GM19463 (cell line): ENCODE measurements around the gene SLC39A12.
A peak's percentile ranks its signal among the peaks of the same experiment; 100 is the strongest.

ENCODE experiments used
- ATAC-seq: cut with Tn5 transposase; IDR thresholded peaks from one replicate; pipeline ENCODE4 v1.9.1; 2021; ENCODE audit warnings: mild to moderate bottlenecking, moderate library complexity; ENCODE audit not compliant: unreplicated experiment

The SLC39A12 gene

DNA sequence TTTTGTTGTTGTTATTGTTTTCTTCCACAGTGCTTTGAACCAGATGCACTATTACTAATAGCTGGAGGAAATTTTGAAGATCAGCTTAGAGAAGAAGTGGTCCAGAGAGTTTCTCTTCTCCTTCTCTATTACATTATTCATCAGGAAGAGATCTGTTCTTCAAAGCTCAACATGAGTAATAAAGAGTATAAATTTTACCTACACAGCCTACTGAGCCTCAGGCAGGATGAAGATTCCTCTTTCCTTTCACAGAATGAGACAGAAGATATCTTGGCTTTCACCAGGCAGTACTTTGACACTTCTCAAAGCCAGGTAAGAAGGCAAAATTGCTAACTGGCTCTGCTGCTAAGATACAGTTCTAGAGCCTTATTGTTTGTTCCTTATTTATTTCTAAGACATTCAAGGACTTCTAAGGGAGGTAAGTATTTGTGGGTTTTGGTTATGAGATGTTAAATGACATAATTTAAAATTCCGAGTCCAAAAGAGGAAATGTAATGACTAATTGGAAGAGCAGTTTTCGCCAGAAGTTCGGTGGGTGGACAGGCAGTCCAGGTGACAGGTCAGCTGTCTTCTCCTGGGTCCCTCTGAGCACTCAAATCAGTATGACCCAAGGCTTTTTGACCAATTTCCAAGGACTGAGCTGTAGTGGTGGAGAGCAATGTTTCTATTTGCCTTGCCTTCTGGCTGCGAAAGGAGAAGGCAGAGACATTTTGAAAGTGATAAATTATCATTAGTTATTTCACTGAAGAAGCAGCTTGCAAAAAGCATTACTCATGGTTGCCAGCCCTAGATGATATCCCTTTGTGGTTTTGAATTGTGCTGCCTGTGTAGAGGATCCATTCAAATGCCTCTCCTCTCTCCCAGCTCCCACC lies 10.1 kb downstream of the SLC39A12 start:
- no peak for ATAC-seq

DNA sequence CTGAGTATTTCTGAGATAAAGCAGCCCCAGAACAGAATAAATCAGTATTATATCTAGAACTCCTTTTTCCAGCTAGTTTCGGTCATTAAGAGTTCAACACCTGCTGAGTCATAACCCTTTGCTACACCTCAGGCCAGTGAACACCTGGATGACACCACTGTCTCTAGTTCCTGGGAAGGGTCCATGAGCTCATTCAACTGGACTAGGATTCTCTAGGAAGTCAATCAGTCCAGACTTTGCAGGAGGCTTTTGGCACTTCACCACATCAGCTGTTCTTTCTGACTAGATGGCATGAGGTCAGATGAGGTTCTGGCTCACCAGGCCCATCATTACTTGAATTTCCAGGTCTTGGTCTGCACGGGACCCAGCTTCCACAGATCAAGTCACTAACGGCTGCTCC lies 11.7 kb downstream of the SLC39A12 start:
- ATAC-seq: no peak

DNA sequence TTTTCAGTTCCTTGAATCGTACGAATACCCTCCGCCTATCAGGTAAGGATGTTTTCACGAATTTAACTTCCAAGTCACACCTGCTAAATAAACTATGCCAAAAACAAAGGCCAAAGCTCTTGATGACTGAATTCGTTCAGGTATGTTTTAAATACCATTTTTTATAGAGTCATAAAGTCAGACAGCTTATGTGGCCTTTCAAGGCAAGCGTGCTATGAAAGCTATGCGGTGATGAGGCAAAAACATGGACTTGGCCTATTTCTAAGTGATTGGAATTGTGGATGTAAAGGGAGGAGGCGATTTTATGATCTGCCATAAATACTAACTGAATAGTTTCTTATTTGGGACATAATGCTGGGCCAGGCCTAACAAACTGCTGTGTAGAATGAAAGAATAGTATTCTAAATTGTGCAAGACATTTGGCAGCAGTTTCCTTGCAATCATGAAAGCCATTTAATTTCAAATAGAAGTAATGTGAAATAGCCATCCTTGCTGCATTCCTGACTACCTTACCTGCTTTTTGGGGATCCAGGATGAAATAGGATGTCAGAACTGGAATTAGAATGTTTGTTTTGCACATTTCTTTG lies 14.0 kb downstream of the SLC39A12 start:
- ATAC-seq: no peak

DNA sequence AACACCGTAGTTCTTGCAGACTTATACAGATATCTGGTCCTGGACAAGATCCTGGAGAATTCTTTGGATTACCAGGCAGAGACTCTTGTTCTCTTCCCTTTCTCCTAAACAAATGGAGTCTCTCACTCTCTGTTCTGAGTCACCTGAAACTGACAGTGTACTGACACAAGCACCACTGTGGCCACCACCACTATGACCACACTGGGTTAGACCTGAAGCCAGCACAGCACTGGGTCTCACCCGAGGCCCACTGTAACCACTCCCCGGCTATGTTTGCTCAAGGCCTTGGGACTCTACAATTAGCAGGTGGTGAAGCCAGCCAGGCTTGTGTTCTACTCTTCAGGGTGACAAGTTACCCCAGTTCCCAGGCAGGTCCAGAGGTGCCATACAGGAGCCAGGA lies 22.8 kb downstream of the SLC39A12 start:
- no peak for ATAC-seq

DNA sequence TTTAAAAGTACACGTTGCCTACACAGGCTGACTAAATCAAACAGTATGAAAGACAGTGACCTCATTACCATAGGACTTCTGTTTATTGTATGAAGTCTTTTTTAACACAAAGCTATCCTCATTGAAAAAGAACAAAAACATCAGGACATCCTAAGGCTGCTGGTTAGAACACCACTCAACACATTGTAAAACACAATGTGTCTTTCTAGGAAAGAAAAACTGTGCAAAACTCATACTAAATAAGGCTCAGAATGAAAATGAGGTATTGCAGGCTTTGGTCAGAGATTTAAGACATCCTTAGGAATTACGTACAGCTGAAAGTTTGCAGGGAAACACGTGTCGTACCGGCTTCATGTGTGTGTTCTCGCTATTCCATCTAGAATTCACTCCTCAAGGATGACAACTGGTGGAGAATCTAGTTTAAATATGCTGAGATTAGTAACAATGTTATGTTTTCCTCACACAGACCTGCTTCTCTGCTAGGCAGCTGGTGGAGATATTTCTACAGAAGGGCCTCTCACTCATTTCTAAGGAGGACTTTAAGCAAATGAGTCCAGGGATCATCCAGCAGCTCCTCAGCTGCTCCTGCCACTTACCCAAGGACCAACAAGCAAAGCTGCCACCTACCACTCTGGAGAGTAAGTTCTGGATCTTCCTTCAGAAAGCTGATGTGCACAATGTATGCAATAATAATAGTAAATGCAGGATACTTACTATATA lies 29.3 kb downstream of the SLC39A12 start:
- ATAC-seq: no peak

DNA sequence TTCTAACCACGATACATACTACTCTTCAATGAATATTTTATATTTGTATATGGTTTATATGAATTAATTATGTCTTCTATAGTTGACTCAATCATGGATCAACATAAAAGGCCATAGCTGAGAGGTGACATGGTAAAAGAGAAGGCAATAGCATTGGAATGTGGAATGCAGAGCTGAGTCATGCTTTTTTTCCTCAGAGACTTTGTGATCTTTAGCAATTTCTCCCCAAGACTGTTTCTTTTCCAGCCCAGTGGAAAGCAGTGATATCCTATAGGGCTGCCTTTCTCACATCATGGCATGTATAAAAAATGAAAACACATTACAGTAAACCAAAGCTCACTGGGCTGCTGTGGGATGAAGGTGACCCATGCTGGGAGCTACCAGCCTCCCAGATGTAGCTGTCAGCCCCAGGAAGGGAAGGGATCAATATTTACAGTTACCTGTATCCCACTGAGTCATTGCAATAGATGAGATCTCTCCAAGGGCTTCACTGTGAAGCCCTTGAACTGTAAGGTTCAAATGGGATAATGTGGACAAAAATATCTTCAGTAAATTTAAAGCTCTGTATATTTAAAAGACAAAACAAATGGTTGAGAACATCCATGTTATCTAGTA lies 30.2 kb downstream of the SLC39A12 start:
- ATAC-seq: no peak

DNA sequence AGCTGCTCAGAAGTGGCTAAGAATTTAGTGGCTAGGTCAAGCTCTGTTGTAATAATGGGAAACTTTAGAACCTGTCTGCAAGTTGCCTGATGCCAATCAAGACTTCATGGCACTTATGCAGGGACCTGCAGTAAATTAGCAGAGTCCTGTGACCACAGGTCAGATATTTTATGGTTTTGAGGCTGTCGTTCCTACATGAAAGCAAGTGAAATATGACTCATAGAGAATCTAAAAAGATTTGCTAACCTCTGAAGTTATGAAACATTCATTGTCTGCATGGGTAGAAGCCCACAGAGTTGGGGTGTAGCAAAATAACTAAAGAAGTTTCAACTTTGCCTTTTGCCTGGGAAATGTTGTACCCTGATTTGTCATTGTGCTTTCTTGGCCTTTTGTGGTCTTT lies 32.3 kb downstream of the SLC39A12 start:
- peak; percentile 85 for ATAC-seq

DNA sequence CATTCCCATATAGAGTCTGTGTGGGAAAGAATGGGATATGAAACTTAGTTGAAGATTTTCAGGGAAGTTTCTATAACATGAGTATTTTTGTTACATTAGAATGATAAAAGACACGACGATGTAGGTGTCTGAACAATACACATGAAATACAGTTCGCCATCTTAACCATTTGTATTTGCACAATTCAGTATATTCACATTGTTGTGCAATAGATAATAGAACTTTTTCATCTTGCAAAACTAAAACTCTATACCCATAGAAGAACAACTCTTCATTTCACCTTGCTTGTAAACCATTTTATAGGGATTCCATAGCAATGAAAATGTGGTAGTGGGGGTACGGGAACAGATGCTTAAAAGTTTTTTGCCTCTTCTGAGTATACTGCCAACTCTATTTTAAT lies 32.8 kb downstream of the SLC39A12 start:
- no peak for ATAC-seq

DNA sequence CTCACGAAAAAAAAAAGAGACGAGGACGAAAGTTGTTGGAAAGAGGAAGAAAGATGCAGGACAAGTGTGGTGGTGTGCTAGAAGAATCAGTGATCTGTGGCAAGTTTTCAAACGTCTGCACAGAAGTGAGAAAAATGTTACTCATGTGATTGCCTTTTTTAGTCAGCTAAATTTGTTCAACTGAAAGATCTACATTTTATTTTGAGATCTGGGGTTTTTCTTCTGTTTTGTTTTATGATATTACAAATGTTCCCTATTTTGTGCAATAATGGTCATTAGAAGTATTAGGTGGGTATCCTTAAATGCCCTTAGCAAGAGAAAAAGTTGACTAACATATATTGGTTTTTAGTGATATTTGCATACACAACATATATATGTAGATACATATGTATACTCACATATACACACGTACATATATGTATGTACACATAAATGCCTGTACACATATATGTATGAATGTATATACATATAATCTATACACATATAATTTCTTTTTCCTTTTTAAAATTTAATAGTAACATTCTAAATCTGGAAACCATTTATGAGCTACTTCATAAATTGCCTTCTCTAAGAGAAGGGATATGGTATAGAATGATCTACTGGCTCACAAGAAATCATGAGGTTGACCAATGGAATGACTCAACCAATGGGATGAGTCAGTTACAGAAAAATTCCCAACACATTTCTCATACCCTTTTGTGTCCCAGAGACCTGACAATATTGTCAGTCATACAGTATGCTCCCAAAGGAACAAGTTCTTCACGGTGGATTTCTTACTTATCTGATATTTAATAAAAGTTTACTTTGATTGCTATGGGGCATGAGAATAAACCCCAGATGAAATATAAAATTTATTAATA lies 38.4 kb downstream of the SLC39A12 start:
- peak; percentile 84 for ATAC-seq

DNA sequence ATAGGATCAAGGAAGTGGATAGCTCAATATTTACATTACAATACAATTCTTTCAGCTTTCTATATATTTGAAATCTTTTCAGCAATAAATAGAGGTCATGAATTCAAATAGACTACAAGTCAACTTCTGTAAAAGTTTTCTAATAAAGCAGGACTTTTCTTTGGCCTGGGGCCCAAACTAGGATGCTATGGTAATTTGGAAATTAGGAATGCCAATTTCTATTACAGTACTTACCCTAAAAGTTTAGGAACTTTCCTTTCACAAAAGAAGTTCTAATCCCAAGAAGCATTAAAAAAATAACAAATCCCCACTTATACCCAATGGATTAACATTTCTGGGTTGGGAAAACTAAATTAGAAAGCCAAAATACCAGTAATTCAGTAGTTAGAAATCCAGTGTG lies 40.5 kb downstream of the SLC39A12 start:
- ATAC-seq: no peak

DNA sequence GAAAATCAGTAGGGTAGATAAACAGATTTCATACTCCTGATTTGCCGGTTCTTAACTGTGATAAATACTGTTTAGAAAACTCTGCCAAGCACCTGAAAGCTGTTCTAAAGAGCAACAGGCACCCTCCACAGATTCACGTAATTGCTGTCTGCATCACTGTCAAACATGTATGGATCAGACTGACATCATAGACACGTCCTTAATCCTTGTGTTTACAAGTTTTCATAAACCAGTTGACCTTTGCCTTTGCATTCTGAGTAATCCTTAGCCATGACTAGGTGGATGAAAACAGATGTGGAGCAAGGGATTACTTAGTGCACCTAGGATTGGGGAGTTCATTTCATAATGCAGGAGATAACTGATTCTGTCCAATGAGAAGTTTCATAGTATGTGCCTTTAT lies 41.6 kb downstream of the SLC39A12 start:
- ATAC-seq: no peak

DNA sequence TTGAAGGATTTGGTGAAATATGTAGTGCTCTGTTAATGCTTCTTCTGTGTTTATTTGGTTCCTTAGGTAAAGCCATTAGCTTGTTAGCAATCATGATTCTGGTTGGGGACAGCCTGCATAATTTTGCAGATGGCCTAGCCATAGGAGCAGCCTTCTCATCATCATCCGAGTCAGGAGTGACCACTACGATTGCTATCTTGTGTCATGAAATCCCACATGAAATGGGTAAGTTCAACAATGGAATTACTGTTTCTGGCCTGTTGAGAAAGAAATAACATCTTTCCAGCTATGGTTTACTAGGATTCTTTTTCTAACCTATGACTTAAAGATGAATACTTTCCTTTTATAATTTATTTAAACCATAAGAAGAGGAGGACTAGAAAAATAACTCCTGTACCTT lies 48.9 kb downstream of the SLC39A12 start:
- no peak for ATAC-seq

DNA sequence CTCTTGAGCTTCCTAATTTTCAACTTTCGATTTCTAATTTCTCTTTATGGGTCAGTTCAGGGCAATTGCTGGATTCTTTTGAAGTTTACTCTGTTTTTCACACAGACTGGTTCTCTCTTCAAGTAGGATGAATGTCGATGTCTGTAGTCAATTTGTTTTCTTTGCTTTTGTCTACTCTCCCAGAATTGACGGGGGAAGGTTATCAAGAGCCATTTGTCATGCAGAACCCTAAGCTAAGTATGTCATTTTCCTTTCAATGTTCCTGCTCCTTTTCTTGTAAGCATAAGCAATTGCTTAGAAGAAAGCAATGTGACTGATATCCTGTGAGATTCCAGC lies 53.7 kb downstream of the SLC39A12 start:
- no peak for ATAC-seq

DNA sequence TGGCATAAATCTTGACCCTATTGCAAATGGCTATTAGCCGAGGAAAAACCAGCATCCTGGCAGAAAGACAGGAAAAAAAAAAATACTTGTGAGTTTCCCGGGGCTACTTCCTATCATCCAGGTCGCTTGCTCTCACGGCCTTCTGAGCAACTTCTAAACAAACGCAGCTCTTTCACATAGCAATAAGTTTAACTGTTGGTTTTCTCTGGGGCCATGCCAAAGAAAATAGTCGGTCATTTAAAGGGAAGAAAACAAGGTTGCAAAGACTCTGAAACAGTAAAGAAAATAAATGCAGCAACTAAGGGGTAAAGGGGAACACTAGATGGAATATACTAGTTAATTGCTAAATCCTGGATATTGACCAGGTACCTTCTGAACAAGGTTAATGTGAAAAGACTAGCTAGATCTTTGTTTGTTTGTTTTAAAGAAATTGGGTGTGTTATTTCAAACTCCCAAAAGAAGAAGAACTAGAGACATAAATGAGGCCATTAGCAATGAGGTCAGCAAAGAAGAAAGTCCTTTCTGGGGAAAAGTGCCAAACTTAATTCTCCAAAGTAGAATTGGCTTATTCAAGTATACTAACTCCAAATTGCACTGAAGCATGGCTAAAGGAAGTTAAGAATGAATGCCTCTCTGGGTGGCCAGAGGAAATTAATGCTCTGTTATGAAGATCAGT lies 54.2 kb downstream of the SLC39A12 start:
- no peak for ATAC-seq

DNA sequence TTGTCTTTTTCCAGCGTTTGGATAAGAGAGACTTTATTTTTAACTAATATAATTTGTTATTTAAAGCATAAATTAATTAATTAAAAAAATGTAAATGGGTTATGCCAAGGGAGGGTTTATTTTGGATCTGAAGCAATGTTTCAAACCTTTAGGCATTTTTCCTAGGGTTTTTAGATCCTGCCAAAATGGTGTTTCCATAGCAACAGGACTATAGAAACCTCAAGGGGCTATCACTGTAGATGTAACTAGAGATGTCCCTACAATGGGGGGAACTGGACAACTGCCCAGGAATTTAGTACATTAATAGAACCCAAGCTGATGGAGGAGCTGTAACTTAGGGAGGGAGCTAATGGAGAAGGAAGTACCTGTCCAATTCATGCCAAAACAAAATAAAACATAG lies 57.3 kb downstream of the SLC39A12 start:
- no peak for ATAC-seq

DNA sequence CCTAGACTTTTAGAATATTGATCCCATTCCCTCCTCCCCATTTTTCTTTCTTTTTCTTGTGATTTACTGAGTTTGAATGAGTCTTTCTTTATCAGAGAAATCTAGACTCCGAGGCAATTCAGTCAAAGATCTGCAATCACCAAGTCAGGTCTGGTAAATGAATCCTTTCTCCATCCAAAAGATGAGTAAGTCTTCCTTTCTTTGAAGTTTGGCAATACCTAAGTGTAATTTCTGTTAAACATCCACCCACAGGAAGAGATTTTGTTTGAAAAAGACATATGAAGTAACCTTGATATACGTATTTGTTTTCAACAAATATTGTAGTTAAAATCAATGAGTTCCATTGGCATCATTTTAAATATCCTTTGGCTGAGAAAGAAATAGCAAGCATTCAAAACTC lies 58.3 kb downstream of the SLC39A12 start:
- no peak for ATAC-seq

DNA sequence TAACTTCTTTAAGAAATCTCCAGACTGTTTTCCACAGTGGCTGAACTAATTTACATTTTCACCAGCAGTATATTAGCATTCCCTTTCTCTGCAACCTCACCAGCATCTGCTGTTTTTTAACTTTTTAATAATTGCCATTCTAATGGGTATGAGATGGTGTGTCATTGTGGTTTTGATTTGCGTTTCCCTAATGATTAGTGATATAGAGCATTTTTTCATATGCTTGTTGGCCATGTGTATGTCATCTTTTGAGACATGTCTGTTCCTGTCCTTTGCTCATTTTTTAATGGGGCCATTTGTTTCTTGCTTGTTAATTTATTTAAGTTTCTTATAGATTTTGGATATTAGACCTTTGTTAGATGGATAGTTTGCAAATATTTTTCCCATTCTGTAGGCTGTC lies 68.8 kb downstream of the SLC39A12 start:
- no peak for ATAC-seq

DNA sequence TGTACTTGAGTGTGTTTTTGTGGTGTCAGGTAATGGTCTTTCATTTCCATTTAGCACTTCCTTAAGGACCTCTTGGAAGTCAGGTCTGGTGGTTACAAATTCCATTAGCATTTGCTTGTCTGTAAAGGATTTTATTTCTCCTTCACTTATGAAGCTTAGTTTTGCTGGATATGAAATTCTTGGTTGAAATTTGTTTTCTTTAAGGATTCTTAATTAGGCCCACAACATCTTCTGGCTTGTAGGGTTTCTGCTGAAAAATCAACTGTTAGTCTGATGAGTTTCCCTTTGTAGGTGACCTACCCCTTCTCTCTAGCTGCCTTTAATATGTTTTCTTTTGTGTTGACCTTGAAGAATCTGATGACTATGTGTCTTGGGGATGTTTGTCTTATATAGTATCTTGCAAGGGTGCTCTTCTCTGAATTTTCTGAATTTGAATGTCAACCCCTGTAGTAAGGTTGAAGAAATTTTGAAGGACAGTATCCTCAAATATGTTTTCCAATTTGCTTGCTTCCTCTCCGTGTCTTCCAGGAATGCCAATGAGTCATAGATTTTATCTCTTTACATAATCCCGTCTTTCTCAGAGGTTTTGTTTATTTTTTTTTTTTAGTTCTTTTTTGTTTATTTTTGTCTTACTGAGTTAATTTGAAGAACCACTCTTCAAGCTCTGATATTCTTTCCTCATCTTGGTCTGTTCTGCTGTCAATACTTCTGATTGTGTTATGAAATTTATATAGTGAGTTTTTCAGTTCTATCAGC lies 70.2 kb downstream of the SLC39A12 start:
- no peak for ATAC-seq
